Measurements from ENCODE around the gene UAP1L1.
"Not testable (repeated sequence)": the region's sequence is repeated elsewhere in the genome, so short reads cannot be mapped to it uniquely, and the experiment has no call there.

DNA sequence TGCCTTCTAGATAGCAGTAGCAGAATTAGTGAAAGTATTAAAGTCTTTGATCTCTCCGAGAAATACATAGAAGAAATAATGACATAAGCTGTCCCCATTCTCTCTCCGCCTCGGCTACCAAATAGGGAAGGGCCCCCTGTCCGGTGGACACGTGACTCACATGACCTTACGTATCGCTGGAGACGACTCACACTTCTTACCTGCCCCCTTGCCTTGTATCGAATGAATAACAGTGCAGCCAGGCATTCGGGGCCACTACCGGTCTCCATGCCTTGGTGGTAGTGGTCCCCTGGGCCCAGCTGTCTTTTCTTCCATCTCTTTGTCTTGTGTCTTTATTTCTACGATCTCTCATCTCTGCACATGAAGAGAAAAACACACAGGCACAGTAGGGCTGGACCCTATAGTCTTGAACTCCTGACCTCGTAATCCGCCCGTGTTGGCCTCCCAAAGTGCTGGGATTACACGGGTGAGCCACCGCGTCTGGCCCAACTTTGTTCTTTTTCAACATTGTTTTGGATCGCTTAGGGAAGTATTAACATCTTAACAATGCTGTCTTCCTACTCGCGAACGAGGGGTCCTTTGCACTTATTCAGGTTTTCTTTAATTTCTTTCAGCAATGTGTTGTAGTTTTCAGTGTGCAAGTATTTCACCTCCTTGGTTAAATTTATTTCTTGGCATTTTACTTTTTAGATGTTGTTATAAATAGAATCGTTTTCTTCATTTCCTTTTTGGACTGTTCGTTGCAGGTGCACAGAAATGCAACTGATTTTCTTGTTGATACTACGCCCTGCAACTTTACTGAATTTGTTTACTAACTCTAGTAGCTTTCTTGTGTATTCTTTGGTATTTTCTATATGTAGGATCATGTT, 44.8 kb downstream of the UAP1L1 start:
- TF ChIP-seq POLR2A, CTCF (IDR thresholded peaks at IDR 0.05): not testable (repeated sequence)
